ENCODE results near the gene SKOR2. TPM values are rescaled to one million over a fixed set of nuclear protein-coding genes. Genes with fewer than 3 reads are reported as not detected.

SKOR2 gene
- total and polyA plus RNA-seq, 9 of the 15 experiments (the other 6 are each of a cell fraction or from before 2014, with no cell fraction given), result not detected

- 0% methylated on average over 1 of the region's 1 CpG for WGBS (ENCODE audit: insufficient coverage, low coverage, missing lambda C conversion rate)
- H2AFZ ChIP-seq (ENCODE audit: low read depth, low read length), result no peak overlapping the region
- no peaks in the 10 kb centered on the region for H3K36me3 ChIP-seq (ENCODE audit: control insufficient read depth, insufficient read depth, low read length)
- intact Hi-C loops (cut with micrococcal nuclease), result no loop called here
- FAIRE-seq (no peak), DNase-seq (ENCODE audit: extremely low read depth in 1 of 4, low spot score in 3 of 4) (no peak), ATAC-seq (no peak)
- in situ Hi-C loops (cut with MboI), result loop anchor here (5.0 kb wide), 1 partner anchor 107 kb away; no protein-coding TSS in a partner anchor
- ChIA-PET POLR2A (no interaction called here), CTCF (ENCODE audit: low intra/inter-chr PET ratio) (no interaction called here)
- H3K9me1 ChIP-seq (ENCODE audit: control insufficient read depth, insufficient read depth, low read length), result no peaks in the 10 kb centered on the region
- no peak overlapping the region for H3K4me2 ChIP-seq (ENCODE audit: insufficient read depth, low read length)
- no TSS peak for BruUV-seq (replicated peaks)
- H3K9ac ChIP-seq (ENCODE audit: insufficient read depth in 1 of 2, low read depth in 2 of 2, low read length in 2 of 2), result no peak overlapping the region
- TF ChIP-seq RBM14 (IDR thresholded peaks at IDR 0.05; ENCODE audit: borderline replicate concordance, insufficient read depth, low read depth, low read length) (no peak), IRF1 (CRISPR knock-in tag; IDR thresholded peaks at IDR 0.05; ENCODE audit: borderline replicate concordance) (no peak), MLLT1 (IDR thresholded peaks at IDR 0.05) (no peak), FOSL1 (tag; conservative IDR thresholded peaks at IDR 0.05) (no peak), NCOR1 (IDR thresholded peaks at IDR 0.05) (no peak), POLR3A (IDR thresholded peaks at IDR 0.05; ENCODE audit: borderline replicate concordance, extremely low read depth, insufficient read depth, insufficient read length) (no peak), ATF6 (CRISPR knock-in tag; IDR thresholded peaks at IDR 0.05) (no peak)
- H3K27me3 ChIP-seq (ENCODE audit: control insufficient read depth in 2 of 2, insufficient read depth in 2 of 2, low read length in 2 of 2), result no peaks in the 10 kb centered on the region
- H3K27ac ChIP-seq (ENCODE audit: extremely low read depth, low read depth, low read length), result no peak overlapping the region
- no peak overlapping the region for H3K4me3 ChIP-seq
- H3K79me2 ChIP-seq (ENCODE audit: control insufficient read depth, insufficient read depth, low read length), result no peaks in the 10 kb centered on the region
- H3K9me3 ChIP-seq (replicated peaks; ENCODE audit: control insufficient read depth, insufficient read depth, low read depth, low read length), result no peaks in the 10 kb centered on the region
- no peaks in the 10 kb centered on the region for H4K20me1 ChIP-seq (replicated peaks; ENCODE audit: control insufficient read depth, insufficient read depth, low read length)
- no peaks in the 10 kb centered on the region for H3K4me1 ChIP-seq (replicated peaks in 1 of 2; ENCODE audit: control insufficient read depth in 2 of 2, insufficient read depth in 2 of 2, low read length in 2 of 2)
Observed at GRCh38 chr18:47209171-47209570, 42.3 kb downstream of the SKOR2 start.
